GM21360 (cell line): ENCODE measurements around the gene FBXO7.
"Not testable (repeated sequence)": the region's sequence is repeated elsewhere in the genome, so short reads cannot be mapped to it uniquely, and the experiment has no call there.

Experiments
- ATAC-seq: cut with Tn5 transposase; IDR thresholded peaks from one replicate; pipeline ENCODE4 v1.9.1; 2021; ENCODE audit warnings: mild to moderate bottlenecking, moderate library complexity; ENCODE audit not compliant: unreplicated experiment

FBXO7 gene

DNA sequence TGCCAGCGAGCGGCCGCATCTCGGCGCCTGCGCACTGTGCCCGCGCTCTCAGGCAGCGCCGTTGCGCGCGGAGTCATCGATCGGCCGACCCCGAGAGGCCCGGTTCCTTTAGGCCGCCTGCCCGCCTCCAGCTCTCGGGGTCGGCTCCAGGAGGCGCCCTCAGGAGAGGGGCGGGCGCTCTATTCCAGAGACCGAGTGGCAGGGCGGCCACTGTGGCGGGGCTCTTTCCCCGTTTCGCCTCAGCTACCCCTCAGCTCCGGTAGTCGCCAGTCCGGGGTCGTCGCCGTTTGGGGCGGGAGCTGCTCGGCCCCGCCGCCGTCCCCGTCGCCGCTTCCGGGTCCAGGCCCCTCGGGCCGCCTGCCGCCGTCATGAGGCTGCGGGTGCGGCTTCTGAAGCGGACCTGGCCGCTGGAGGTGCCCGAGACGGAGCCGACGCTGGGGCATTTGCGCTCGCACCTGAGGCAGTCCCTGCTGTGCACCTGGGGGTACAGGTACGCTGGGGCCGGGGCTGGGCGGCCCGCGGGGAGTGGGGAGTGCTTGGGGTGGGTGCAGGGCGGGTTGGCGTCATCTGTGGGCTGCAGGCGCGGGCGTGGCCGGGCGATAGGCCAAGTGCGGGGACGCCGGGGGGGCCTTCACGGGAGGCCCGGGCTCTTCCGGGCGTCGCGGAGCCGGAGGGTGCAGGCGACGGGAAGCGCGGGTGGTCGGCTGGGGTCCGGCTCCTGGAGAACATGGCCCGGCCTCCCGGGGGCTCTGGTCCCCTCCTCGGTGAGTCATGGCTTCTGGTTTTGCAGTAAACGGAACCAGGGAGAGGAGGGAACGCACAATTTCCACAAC lies at the start of gene FBXO7:
Gene FBXO7 (plus strand): TSS at position 177 of the 833 bp plus-strand sequence. CDS start 192 bp downstream, at position 369.
- peak; percentile 66 for ATAC-seq

DNA sequence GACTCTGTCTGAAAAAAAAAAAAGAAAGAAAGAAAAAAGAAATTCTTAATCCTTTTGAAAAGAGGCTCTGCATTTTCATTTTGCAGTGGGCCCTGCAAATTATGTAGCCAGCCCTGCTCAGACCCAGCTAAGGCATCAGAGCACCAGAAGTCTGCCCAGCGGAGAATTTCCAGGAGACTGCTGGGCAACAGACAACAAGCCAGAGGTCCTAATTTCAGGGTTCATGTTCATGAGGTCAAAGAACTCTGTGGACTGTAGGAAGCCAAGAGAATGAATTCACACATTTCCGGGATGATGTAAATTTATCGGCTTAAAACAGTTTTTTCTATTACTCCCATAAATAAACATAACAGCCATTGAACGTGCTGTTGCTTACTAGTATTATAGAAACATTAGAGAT lies 47.7 kb upstream of the FBXO7 start:
- no peak for ATAC-seq

DNA sequence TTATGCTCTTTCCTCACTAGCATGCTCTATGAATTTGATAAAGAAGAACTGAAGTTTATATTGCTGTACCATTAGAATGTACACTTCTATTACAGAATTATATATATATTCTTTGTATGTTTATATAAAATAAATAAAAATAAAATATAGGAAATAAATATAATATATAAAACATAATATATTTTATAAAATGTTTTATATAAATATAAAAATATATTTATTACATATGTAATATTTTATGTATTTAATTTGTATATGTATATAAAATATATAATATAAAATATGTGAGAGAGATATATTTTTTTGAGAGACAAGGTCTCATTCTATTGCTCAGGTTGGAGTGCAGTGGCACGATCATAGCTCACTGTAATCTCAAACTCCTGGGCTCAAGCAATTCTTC lies 44.3 kb upstream of the FBXO7 start:
- ATAC-seq: no peak

GRCh38 chr22:32444068-32444467 lies 30.5 kb upstream of the FBXO7 start:
- ATAC-seq: no peak

DNA sequence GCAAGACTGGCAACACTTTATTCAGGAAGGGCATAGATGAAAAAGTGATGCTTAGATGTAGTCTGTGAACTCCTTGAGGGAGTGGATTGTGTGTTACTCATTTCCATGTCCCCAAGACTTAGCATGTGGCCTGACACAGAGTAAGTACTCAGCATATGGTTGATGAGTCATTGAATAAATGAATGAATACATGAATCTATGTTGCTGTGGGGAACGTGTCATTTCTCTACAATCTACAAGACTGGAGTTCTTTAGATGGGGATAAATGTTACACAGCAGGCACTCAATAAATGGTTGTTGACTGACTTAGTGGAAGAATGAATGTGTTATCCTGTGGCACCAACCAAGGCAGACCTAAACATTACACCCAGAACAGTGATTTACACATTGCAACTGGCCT lies 28.3 kb upstream of the FBXO7 start:
- ATAC-seq: no peak

GRCh38 chr22:32448980-32449379 lies 25.6 kb upstream of the FBXO7 start:
- no peak for ATAC-seq

DNA sequence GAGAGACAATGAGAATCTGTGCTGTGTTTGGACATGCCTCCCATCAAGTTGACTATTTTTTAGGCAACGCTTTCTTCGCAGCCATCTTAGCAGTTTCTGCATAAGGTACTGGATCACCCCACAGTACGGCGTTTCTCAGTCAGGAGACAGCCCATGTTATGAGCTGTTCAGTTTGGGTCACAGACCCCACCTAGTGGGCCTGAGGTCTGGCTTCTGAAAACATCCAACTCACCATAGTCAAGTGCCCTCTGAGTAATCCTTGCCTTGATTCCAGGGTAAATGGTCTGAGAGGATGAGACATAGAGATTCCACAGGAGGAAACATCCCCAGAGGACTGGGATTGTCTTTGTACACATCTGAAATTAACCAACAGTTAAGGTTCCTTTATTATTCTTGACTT lies 17.6 kb upstream of the FBXO7 start:
- ATAC-seq: no peak

DNA sequence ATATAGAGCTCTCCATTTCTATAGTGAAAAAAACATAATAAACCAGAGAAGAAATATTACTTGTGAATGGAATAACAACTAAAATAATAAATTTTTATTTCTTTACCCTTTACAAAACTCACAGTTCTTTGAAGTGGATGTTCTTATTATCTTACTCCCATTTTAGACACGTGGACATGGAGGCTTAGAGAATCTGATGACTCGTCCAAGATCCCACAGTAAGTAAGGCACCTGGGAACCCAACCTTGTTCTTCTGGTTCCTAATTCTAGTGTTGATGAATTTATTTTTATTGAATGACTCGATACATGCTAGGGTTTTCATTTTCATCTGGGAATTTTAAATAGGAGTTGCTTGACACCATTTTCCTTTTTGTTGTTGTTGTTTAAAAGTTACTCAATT lies 12.2 kb upstream of the FBXO7 start:
- ATAC-seq: no peak

DNA sequence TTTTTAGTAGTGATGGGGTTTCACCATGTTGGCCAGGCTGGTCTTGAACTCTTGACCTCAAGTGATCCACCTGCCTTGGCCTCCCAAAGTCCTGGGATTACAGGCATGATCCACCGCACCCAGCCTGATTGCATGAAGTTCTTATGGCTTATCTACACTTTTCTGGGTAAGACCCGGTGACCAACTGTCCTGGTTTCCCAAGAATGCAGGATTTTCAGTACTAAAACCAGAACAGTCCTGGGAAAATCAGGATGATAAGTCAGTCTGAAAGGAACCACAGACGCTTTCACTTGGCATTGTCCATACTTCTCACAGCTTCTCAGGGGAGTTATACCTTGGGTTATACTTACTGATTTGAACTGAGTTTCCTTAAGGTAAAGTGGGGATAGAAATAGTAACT lies 8.9 kb upstream of the FBXO7 start:
- no peak for ATAC-seq

DNA sequence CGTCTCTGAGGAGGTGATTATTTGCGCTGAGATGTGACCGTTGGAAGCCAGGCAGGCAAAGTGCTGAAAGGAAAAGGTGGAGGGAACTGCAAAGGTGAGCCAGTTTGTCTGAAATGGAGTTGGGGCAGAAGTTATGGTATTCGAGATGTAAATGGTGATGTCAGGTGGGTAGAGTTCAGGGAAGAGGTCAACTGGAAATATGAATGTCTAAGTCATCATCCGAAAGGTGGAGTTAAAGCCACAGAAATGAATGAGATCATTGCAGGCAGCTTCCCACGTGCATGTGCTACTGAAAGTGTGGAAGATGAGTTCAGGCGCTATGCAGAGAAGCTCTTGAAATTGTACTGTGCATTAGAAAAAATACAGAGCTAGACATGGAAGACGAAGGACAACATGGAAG lies 8.1 kb upstream of the FBXO7 start:
- ATAC-seq: no peak

GRCh38 chr22:32469799-32470212 lies 4.8 kb upstream of the FBXO7 start:
- no peak for ATAC-seq

DNA sequence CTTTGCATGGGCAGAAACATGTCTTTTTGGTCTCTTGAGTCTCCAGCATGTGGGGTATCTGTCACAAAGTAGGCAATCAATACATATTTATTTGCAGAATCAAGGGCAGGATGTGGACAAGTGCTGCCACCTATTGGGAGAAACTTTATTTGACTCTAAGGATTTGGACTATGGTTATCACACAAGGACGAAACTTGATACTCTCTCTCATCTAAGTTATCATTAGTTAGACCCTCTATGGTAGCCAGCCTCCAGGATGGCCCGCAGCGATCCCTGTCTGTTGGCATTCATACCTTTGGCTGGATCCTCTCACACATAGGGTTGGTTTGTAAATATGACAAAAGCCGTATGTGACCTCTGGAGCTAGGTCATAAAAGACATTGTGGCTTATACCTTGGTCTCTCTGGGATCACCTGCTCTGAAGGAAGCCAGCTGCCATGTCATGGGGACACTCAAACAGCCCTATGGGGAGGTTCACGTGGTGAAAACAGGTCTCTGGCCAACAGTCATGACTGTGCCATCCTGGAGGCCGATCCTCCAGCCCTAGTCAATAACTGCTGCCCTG lies 1.1 kb upstream of the FBXO7 start:
- ATAC-seq: no peak

DNA sequence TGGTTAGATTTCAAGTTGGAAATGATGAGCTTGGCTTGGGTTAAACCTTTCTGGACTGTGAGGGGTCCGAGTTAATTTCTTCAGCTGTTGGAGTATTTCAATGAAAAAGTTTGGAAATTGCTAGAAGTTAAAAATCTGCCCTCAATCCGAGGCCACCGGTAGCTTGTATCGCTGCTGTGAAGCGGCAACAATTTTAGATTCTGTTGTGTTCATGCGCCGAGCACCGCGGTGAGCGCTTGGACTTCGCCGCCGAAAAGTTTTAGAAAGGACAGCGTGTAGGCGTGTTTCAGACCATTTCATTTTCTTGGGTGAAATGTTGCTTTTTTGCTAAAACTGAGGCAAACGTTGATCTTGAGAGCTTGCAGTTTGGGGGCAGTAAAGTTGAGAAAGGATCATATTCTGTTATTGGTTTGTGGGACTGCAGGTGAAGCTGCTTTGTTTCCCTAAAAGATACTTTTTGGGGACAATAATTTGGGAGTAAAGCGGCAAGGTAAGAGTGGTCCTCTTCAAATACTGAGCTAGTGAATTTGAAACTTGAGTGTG lies 928 bp downstream of the FBXO7 start:
- peak; percentile 26 for ATAC-seq

GRCh38 chr22:32476281-32477195 lies 1.9 kb downstream of the FBXO7 start:
- ATAC-seq: no peak

GRCh38 chr22:32477596-32477995 lies 3.0 kb downstream of the FBXO7 start:
- ATAC-seq: no peak

DNA sequence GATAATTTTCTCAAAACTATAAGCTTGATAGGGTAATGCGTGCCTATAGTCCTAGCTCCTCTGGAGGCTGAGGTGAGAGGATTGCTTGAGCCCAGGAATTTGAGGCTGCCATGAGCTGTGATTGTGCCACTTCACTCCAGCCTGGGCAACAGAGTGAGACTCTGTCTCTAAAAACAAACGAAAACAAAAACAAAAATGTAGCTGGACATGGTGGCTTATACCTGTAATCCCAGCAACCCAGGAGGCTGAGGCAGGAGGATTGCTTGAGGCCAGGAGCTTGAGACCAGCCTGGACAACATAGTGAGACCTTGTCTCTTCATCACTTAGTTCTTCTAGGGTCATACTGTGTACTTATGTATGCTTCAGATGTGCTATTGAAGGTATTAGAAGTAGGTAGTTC lies 3.9 kb downstream of the FBXO7 start:
- not testable (repeated sequence) for ATAC-seq

DNA sequence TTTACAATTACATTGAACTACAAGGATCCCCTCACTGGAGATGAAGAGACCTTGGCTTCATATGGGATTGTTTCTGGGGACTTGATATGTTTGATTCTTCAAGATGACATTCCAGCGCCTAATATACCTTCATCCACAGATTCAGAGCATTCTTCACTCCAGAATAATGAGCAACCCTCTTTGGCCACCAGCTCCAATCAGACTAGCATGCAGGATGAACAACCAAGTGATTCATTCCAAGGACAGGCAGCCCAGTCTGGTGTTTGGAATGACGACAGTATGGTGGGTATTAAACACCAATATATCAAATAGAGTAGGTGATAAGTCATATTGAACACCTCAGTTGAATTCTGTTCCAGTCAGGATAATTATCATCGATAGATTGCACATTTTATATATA lies 4.4 kb downstream of the FBXO7 start:
- ATAC-seq: no peak

DNA sequence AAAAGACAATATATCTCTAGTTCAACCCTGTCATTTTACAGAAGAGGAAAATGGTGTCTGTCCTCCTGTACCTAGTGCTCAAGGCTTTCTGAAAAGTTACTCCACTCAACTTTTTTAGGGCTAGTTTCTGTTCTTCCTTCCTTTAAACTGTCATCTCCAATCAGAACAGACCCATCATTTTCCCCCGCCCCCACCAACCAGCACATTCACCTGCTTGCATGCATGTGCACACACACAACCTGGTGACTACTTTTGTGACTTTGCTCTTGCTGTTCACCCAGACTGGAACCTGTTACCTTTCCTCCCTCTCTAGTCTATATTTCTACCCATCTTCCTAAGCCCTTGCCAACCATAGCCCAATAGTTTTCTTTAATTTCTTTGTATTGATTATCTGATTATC lies 5.6 kb downstream of the FBXO7 start:
- ATAC-seq: no peak

DNA sequence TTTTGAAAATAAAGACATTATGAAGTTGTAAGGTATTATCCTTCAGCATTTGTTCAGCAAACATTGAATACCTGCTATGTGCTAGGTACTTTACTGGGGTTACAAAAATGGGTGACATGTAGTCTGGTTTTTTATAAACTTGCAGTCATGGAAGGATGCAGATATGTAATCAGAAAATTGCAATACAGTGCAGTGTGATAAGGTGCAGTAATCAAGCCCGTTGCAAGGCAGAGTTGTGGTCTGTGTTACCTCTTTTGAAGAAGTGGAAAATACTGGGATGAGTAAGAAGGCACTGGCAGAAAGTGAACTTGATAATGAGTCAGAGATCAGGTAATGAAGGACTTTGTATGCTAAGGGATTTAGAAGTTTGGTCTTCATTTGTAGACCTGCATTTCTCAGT lies 8.1 kb downstream of the FBXO7 start:
- ATAC-seq: no peak

GRCh38 chr22:32486656-32487390 lies 12.2 kb downstream of the FBXO7 start:
- no peak for ATAC-seq

DNA sequence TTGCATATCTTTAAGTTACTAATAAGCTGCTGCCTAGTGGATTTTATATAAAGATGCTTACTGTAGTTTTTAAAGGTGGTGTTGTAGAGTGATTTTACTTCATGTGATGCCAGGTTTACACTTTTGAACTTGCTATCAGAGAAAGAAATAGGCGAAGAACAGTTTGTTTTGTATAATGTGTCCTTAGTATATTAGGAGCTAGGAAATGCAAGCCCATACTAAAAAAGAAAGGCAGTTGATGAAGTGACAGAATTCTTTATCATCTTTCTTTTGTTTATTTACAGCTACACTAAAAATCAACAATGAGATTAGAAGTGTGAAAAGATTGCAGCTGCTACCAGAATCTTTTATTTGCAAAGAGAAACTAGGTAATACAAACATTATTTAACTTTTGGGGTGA lies 12.8 kb downstream of the FBXO7 start:
- no peak for ATAC-seq
